Measurements from ENCODE around the gene SHH. TPM values are rescaled to one million over a fixed set of nuclear protein-coding genes. Genes with fewer than 3 reads are reported as not detected.

SHH gene
- total RNA-seq, 5 donors from 2014 or later (not counting 1 experiment from before 2014, with no cell fraction given) = 0.06 TPM; not detected in 4

DNA sequence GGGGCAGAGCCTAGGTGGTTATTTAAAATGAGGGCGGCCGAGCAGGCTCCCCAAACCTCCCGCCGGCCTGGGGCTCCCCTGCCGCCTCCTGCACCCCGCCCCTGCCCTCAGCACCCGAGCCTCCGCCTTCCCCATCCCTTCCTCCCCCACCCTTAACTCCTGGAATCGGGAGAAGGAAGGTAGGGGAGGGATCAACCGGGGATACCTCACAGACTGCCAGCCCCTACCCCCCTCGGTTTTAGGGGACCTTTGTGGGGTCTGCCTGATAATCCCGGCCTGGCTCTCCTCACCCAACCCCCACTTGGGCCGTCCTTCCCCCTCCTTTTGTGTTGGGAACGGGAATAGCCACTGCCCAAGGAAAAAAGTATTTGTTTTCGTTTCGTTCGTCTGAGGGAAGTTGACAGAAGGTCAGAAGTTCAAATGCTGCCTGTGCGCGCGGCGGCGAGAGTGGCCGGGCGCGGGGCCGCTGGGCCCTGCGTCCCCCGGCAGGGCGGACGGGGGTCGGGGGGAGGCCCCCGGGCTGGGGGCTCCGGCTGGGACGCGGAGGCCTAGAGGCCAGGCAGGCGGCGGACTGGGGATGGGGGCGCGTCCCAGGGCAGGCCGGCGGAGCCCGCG, 2.8 kb downstream of the SHH start:
- Histone ChIP-seq H3K36me3 (ENCODE audit: control insufficient read depth in 2 of 2, extremely low read depth in 1 of 2, insufficient read depth in 1 of 2, low read length in 1 of 2) (no peaks in the 10 kb centered on the region), H3K27me3 (replicated peaks in 1 of 2; ENCODE audit: control insufficient read depth in 2 of 2, extremely low read depth in 1 of 2, insufficient read depth in 2 of 2, low read length in 1 of 2) (peaks cover 23 to 91% of the 10 kb centered on the region in 2 experiments), H3K4me1 (ENCODE audit: control insufficient read depth in 1 of 2, extremely low read depth in 1 of 2, insufficient read depth in 2 of 2, low read length in 2 of 2) (peaks cover 5 to 33% of the 10 kb centered on the region in 2 experiments), H3K4me3 (ENCODE audit: control insufficient read depth in 1 of 2, extremely low read depth in 1 of 2, low read length in 1 of 2) (no peak overlapping the region), H3K27ac (ENCODE audit: low read length) (no peak overlapping the region), H3K9me3 (no peaks in the 10 kb centered on the region)
- POLR2A ChIA-PET = no interaction called here
- Mint-ChIP-seq H3K9me3 (no peaks in the 10 kb centered on the region), H3K27me3 (peaks cover 43 to 70% of the 10 kb centered on the region in 2 donors), H3K4me1 (peaks cover 13 to 43% (median 36%) of the 10 kb centered on the region in 3 donors), H3K36me3 (no peaks in the 10 kb centered on the region), H3K4me3 (no peak overlapping the region), H3K27ac (no peak overlapping the region)
- DNase-seq (no peak), ATAC-seq (replicated peaks in 1 of 4) (no peak)
- 7% methylated on average over 29 of the region's 43 CpGs for whole genome bisulfite sequencing (ENCODE audit: insufficient coverage)
- CTCF ChIA-PET = interaction anchor here in 1 of 2 donors (1.0 kb wide), 1 partner anchor 664 kb away, joined by 3 read pairs; no protein-coding TSS in a partner anchor

DNA sequence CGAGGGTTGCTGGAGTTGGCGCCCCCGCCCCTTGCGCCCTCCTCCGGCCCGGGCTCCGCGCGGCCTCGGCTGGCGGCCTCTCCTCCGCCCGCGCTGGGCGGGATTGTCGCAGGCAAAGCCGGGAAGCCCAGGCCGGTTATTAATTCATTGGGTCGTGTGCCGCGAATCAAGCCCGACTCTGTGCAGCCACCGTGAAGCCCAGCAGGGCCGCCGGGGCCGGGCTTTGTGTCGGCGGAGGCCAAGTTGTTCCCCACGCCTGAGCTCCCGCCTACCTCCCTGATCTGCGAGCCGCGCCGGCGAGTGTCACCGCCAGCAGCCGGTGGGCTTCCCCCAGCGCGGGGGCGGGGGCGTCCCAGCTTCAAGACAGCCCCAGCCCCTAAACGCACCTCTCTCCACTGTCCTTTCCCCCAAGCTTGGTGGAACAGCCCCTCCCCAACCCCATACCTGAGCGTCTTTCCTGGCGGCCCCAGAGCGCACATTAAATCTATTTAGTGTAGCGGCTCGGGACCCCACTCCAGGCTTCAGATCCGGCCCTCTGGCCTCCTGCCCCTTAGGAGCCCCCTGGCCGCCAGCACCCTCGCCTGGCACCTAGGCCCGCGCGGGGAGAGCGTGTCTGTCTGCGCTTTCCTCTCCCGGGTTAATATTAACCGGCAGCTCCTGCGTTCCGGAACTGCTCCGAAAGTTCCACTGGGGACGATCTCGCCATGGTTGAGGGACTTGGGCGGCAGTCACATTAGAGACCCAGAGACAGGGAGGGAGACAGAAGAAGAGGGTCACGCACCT, 3.5 kb downstream of the SHH start:
- Histone ChIP-seq H3K27ac (ENCODE audit: low read length) (no peak overlapping the region), H3K4me1 (ENCODE audit: control insufficient read depth in 1 of 2, extremely low read depth in 1 of 2, insufficient read depth in 2 of 2, low read length in 2 of 2) (peaks cover 9 to 38% of the 10 kb centered on the region in 2 experiments), H3K4me3 (ENCODE audit: control insufficient read depth in 1 of 2, extremely low read depth in 1 of 2, low read length in 1 of 2) (no peak overlapping the region), H3K27me3 (replicated peaks in 1 of 2; ENCODE audit: control insufficient read depth in 2 of 2, extremely low read depth in 1 of 2, insufficient read depth in 2 of 2, low read length in 1 of 2) (peaks cover 23 to 90% of the 10 kb centered on the region in 2 experiments), H3K36me3 (ENCODE audit: control insufficient read depth in 2 of 2, extremely low read depth in 1 of 2, insufficient read depth in 1 of 2, low read length in 1 of 2) (no peaks in the 10 kb centered on the region), H3K9me3 (no peaks in the 10 kb centered on the region)
- Mint-ChIP-seq H3K4me3 (peak overlapping the region in 1 of 3 donors; percentile 44), H3K27me3 (peaks cover 41 to 69% of the 10 kb centered on the region in 2 donors), H3K27ac (no peak overlapping the region), H3K4me1 (peaks cover 13 to 47% (median 38%) of the 10 kb centered on the region in 3 donors), H3K36me3 (no peaks in the 10 kb centered on the region), H3K9me3 (no peaks in the 10 kb centered on the region)
- 2% methylated on average over 63 of the region's 64 CpGs for WGBS (ENCODE audit: insufficient coverage)
- DNase-seq = no peak
- no peak for ATAC-seq (replicated peaks in 1 of 4)
- ChIA-PET CTCF (no interaction called here), POLR2A (no interaction called here)

DNA sequence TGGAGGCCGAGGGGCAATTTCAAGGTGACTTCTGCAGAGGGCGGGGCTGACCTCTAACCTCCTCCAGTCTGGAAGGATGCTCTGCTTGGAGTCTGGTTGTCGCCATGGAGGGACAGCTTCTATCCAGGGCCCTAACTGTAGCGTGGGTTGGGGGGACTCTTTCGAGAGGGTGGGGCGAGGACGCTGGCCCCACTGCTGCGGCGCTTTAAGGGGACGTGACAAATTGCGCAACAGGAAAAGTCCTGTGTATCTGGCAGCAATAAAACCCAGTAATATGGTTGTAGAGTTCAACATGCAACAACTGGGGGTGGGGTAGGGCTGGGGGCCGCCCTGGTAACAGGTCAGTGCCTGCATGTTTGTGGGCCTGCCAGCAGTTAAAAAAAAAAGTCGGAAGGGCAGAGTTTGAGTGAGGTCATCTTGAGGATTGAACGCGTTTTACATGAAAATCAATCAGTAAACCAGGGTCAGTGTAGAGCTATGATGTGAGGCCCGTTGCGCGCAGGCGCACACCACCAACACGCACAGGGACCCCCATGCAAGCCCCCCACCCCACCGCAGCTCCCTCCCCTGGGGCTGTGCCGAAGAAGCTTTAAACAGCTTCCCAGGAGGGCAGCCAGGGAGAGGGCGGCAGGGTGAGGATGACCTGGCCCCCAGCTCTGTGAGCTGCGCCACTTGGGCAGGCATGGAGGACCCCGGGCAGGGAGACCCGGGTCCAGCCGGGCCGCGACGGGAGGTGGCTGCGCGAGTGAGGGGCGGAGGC, 4.3 kb downstream of the SHH start:
- no peak overlapping the region for H3K27ac ChIP-seq (ENCODE audit: low read length)
- H3K27me3 ChIP-seq (replicated peaks in 1 of 2; ENCODE audit: control insufficient read depth in 2 of 2, extremely low read depth in 1 of 2, insufficient read depth in 2 of 2, low read length in 1 of 2) = peaks cover 23 to 89% of the 10 kb centered on the region in 2 experiments
- no peaks in the 10 kb centered on the region for H3K9me3 ChIP-seq
- no peak for ATAC-seq (replicated peaks in 1 of 4)
- H3K27me3 Mint-ChIP-seq = peaks cover 36 to 67% of the 10 kb centered on the region in 2 donors
- ChIA-PET CTCF (no interaction called here), POLR2A (no interaction called here)
- no peaks in the 10 kb centered on the region for H3K36me3 ChIP-seq (ENCODE audit: control insufficient read depth in 2 of 2, extremely low read depth in 1 of 2, insufficient read depth in 1 of 2, low read length in 1 of 2)
- no peaks in the 10 kb centered on the region for H3K36me3 Mint-ChIP-seq
- WGBS (ENCODE audit: insufficient coverage) = 6% methylated on average over 22 of the region's 33 CpGs
- H3K9me3 Mint-ChIP-seq = no peaks in the 10 kb centered on the region
- peaks cover 13 to 42% of the 10 kb centered on the region in 2 experiments for H3K4me1 ChIP-seq (ENCODE audit: control insufficient read depth in 1 of 2, extremely low read depth in 1 of 2, insufficient read depth in 2 of 2, low read length in 2 of 2)
- no peak overlapping the region for H3K4me3 ChIP-seq (ENCODE audit: control insufficient read depth in 1 of 2, extremely low read depth in 1 of 2, low read length in 1 of 2)
- peak overlapping the region in 1 of 3 donors; percentile 72 for H3K4me3 Mint-ChIP-seq
- DNase-seq = no peak
- no peak overlapping the region for H3K27ac Mint-ChIP-seq
- peaks cover 13 to 51% (median 41%) of the 10 kb centered on the region in 3 donors for H3K4me1 Mint-ChIP-seq

DNA sequence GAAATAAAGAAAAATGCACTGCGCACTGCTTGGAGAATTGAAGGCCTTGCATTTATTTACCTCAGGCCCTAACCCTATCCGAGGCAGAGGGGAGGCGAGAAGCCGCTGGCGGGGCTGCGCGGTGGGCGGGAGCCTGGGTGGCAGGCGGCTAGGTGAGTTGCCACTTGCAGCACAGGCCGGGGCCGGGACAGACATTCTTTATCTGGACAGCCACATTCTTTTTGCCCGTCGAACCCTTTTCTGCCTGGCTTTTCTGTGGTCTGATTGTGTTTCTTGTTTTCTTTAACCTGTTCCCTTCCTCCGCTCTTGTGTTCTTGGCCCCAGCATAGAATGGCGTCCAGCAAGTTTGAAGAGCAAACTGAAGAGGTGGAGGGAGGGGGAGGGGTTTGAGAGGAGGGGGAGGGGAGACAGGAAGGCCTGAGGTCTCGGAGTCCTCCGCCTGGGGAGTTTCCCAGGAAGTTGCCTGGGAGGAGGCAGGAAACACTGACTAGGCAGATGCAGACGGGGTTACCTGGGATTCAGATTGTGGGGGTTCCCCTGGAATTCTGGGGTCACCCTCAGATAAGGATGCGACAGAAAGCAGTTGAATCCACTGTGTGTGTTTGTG, 5.1 kb downstream of the SHH start:
- peaks cover 15 to 51% (median 37%) of the 10 kb centered on the region in 3 donors for H3K4me1 Mint-ChIP-seq
- H3K4me3 Mint-ChIP-seq = peak overlapping the region in 1 of 3 donors; percentile 72
- Histone ChIP-seq H3K27ac (ENCODE audit: low read length) (no peak overlapping the region), H3K27me3 (replicated peaks in 1 of 2; ENCODE audit: control insufficient read depth in 2 of 2, extremely low read depth in 1 of 2, insufficient read depth in 2 of 2, low read length in 1 of 2) (peaks cover 19 to 83% of the 10 kb centered on the region in 2 experiments), H3K4me3 (ENCODE audit: control insufficient read depth in 1 of 2, extremely low read depth in 1 of 2, low read length in 1 of 2) (no peak overlapping the region), H3K4me1 (ENCODE audit: control insufficient read depth in 1 of 2, extremely low read depth in 1 of 2, insufficient read depth in 2 of 2, low read length in 2 of 2) (peaks cover 13 to 42% of the 10 kb centered on the region in 2 experiments), H3K36me3 (ENCODE audit: control insufficient read depth in 2 of 2, extremely low read depth in 1 of 2, insufficient read depth in 1 of 2, low read length in 1 of 2) (no peaks in the 10 kb centered on the region), H3K9me3 (no peaks in the 10 kb centered on the region)
- no peaks in the 10 kb centered on the region for H3K9me3 Mint-ChIP-seq
- WGBS (ENCODE audit: insufficient coverage) = 16% methylated on average over 16 of the region's 19 CpGs
- H3K36me3 Mint-ChIP-seq = no peaks in the 10 kb centered on the region
- peaks cover 34 to 63% of the 10 kb centered on the region in 2 donors for H3K27me3 Mint-ChIP-seq
- DNase-seq = no peak
- no peak overlapping the region for H3K27ac Mint-ChIP-seq
- ATAC-seq (replicated peaks in 1 of 4) = no peak
- ChIA-PET CTCF (no interaction called here), POLR2A (no interaction called here)

DNA sequence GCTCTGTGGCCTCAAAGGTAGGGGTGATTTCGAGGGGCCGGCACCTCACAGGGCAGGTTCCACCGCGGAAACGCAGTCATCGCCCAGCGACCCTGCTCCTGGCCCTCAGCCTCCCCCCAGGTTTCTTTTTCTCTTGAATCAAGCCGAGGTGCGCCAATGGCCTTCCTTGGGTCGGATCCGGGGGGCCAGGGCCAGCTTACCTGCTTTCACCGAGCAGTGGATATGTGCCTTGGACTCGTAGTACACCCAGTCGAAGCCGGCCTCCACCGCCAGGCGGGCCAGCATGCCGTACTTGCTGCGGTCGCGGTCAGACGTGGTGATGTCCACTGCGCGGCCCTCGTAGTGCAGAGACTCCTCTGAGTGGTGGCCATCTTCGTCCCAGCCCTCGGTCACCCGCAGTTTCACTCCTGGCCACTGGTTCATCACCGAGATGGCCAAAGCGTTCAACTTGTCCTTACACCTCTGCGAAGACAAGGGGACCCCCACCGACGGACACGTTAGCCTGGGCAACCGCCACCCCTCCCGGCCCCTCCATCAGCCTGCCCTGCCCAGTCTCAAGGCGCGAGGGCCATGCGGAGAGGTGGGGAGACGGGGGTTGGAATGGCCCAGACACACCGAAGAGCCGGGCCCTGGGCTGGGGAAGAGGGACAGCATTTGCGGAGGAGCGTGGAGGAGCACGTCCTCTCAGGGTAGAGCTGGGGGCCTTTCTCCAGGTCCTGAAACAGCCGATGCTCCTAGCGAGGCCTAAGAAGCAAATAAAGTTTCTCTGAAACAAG, 6.0 kb downstream of the SHH start:
- no peaks in the 10 kb centered on the region for H3K9me3 Mint-ChIP-seq
- DNase-seq = no peak
- ChIA-PET POLR2A (no interaction called here), CTCF (interaction anchor here in 1 of 2 donors (0.5 kb wide), 1 partner anchor 1009 kb away, joined by 3 read pairs; no protein-coding TSS in a partner anchor)
- no peak for ATAC-seq (replicated peaks in 1 of 4)
- no peak overlapping the region for H3K27ac Mint-ChIP-seq
- no peaks in the 10 kb centered on the region for H3K36me3 ChIP-seq (ENCODE audit: control insufficient read depth in 2 of 2, extremely low read depth in 1 of 2, insufficient read depth in 1 of 2, low read length in 1 of 2)
- peaks cover 18 to 77% of the 10 kb centered on the region in 2 experiments for H3K27me3 ChIP-seq (replicated peaks in 1 of 2; ENCODE audit: control insufficient read depth in 2 of 2, extremely low read depth in 1 of 2, insufficient read depth in 2 of 2, low read length in 1 of 2)
- WGBS (ENCODE audit: insufficient coverage) = 15% methylated on average over 44 of the region's 47 CpGs
- H3K4me3 ChIP-seq (ENCODE audit: control insufficient read depth in 1 of 2, extremely low read depth in 1 of 2, low read length in 1 of 2) = peak overlapping the region; percentile 24 to 66
- no peaks in the 10 kb centered on the region for H3K9me3 ChIP-seq
- H3K36me3 Mint-ChIP-seq = no peaks in the 10 kb centered on the region
- H3K27ac ChIP-seq (ENCODE audit: low read length) = no peak overlapping the region
- H3K4me3 Mint-ChIP-seq = peak overlapping the region; percentile 21 to 72 (median 28)
- peaks cover 9 to 42% (median 28%) of the 10 kb centered on the region in 3 donors for H3K4me1 Mint-ChIP-seq
- peaks cover 29 to 59% of the 10 kb centered on the region in 2 donors for H3K27me3 Mint-ChIP-seq
- H3K4me1 ChIP-seq (ENCODE audit: control insufficient read depth in 1 of 2, extremely low read depth in 1 of 2, insufficient read depth in 2 of 2, low read length in 2 of 2) = peaks cover 13 to 38% of the 10 kb centered on the region in 2 experiments

Measured in T-cell (primary cell).